ENCODE results near the gene TMEM100. TPM values are rescaled to one million over a fixed set of nuclear protein-coding genes. Genes with fewer than 3 reads are reported as not detected.

TMEM100 gene
- total and polyA plus RNA-seq, 10 of the 15 experiments (the other 5 are each of a cell fraction or from before 2014, with no cell fraction given): not detected

- no peaks in the 10 kb centered on the region for H4K20me1 ChIP-seq (ENCODE audit: control insufficient read depth, insufficient read depth)
- no peak overlapping the region for H3K27ac ChIP-seq (ENCODE audit: control insufficient read depth, insufficient read depth)
- peaks cover 6% of the 10 kb centered on the region; the same call in 1 of the 2 replicates for H3K4me1 ChIP-seq (ENCODE audit: control insufficient read depth, insufficient read depth, low read length)
- intact Hi-C loops (cut with micrococcal nuclease; ENCODE audit: unreplicated experiment) (no loop called here), in situ Hi-C loops (cut with MboI) (no loop called here)
- WGBS (ENCODE audit: insufficient coverage, insufficient replicate concordance, low lambda C conversion rate, missing lambda C conversion rate): 25% methylated on average over 3 of the region's 3 CpGs
- no peaks in the 10 kb centered on the region for H3K36me3 ChIP-seq (ENCODE audit: control insufficient read depth in 2 of 2, insufficient read depth in 2 of 2, low read length in 1 of 2)
- ChIA-PET RAD21 (ENCODE audit: unreplicated experiment) (no interaction called here), POLR2A (no interaction called here), SMC1A (ENCODE audit: uncharacterized antibody, unreplicated experiment) (no interaction called here), CTCF (interaction anchor here (0.8 to 1.5 kb wide), 3 partner anchors 9 to 217 kb away, joined by 3 to 4 read pairs (median 3); no protein-coding TSS in a partner anchor)
- no peaks in the 10 kb centered on the region for H3K9me3 ChIP-seq (replicated peaks; ENCODE audit: control insufficient read depth, insufficient read depth, low read length)
- BruUV-seq (replicated peaks): no TSS peak
- TF ChIP-seq HDAC6 (IDR thresholded peaks at IDR 0.05; ENCODE audit: unreplicated experiment) (no peak), NFYA (IDR thresholded peaks at IDR 0.05; ENCODE audit: borderline replicate concordance, low read depth, low read length) (no peak), SMAD1 (IDR thresholded peaks at IDR 0.05; ENCODE audit: low read depth, partially characterized antibody) (no peak), IKZF1 (conservative IDR thresholded peaks at IDR 0.05) (no peak), NR2C1 (IDR thresholded peaks at IDR 0.05) (no peak), SREBF2 (IDR thresholded peaks at IDR 0.05; ENCODE audit: low read length) (no peak), ZBED1 (IDR thresholded peaks at IDR 0.05; ENCODE audit: borderline replicate concordance) (no peak), HDAC2 (IDR thresholded peaks at IDR 0.05) (no peak), BCL11A (IDR thresholded peaks at IDR 0.05; ENCODE audit: low read depth, low read length) (no peak), PBX3 (IDR thresholded peaks at IDR 0.05; ENCODE audit: insufficient replicate concordance, low read depth, low read length) (no peak), EED (IDR thresholded peaks at IDR 0.05; ENCODE audit: low read depth) (no peak), LARP7 (IDR thresholded peaks at IDR 0.05) (no peak)
- FAIRE-seq: no peak
- H3K79me2 ChIP-seq (ENCODE audit: control insufficient read depth, insufficient read depth, low read length): no peaks in the 10 kb centered on the region
- H3K9ac ChIP-seq (ENCODE audit: control insufficient read depth, insufficient read depth, low read length): no peak overlapping the region
- no peak for DNase-seq (ENCODE audit: low read depth, low spot score)
- H2AFZ ChIP-seq (ENCODE audit: control insufficient read depth, low read depth, low read length): no peak overlapping the region
- H3K4me3 ChIP-seq: no peak overlapping the region
- peak overlapping the region; percentile 31; the same call in 1 of the 2 replicates for H3K4me2 ChIP-seq (ENCODE audit: control insufficient read depth, insufficient read depth)
- peak; percentile 39 for ATAC-seq
- H3K27me3 ChIP-seq (replicated peaks in 1 of 2; ENCODE audit: control insufficient read depth in 2 of 2, insufficient read depth in 2 of 2, low read length in 1 of 2): no peaks in the 10 kb centered on the region
Observed at GRCh38 chr17:55743103-55743679, 20.5 kb upstream of the TMEM100 start.

Data from GM12878 (cell line).